Measurements from ENCODE around the gene RIMS4.

RIMS4 gene

GRCh38 chr20:44788706-44789456 lies 21.5 kb downstream of the RIMS4 start:
- TF ChIP-seq CTCF (conservative IDR thresholded peaks at IDR 0.05; ENCODE audit: low read depth, low read length), result no peak
- DNase-seq (ENCODE audit: low read depth), result no peak

DNA sequence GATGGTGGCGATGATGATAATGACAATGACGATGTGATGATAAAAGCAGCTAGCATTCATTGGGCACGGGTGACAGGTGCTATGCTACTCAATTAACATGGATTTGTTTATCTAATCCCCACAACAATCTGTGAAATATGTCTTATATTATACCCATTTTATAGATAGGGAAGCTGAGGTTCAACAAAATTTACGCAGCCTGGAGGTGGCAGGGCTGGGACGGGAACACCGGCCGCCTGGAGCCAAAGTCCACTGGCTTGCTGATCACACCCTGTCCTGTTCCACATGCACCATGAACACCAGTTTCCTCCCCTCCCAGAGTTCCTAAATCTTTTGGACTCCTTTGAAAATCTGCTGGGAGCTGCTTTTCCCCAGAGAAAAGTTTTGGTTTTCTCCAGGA lies 23.0 kb downstream of the RIMS4 start:
- DNase-seq (ENCODE audit: low read depth), result no peak
- H3K4me3 ChIP-seq (ENCODE audit: low read length), result no peak overlapping the region
- no peak for TF ChIP-seq CTCF (conservative IDR thresholded peaks at IDR 0.05; ENCODE audit: low read depth, low read length)

More at GRCh38 chr20:44788706-44789456, 21.5 kb downstream of the RIMS4 start:
- H3K4me3 ChIP-seq (ENCODE audit: low read length), result no peak overlapping the region

DNA sequence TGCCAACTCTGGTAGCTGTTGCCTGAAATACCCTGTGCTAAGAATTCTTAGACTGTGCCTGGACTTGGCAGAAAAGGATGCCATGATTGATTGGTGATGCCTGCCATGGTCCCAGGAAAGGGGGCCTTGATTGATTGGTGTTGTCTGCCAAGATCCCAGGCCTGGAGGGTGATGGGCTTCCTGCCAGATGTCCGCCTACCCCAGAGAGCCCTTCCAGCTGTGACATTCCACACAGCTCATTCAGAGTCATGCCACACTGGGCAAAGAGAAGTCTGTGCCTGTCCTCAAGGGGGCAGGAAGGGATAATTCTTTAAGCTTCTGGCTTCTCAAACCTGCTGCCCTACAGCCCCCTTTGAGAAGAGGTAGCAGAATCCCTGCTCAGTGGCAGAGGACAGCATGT lies 24.6 kb downstream of the RIMS4 start:
- no peak for TF ChIP-seq CTCF (conservative IDR thresholded peaks at IDR 0.05; ENCODE audit: low read depth, low read length)
- DNase-seq (ENCODE audit: low read depth), result no peak
- H3K4me3 ChIP-seq (ENCODE audit: low read length), result no peak overlapping the region

DNA sequence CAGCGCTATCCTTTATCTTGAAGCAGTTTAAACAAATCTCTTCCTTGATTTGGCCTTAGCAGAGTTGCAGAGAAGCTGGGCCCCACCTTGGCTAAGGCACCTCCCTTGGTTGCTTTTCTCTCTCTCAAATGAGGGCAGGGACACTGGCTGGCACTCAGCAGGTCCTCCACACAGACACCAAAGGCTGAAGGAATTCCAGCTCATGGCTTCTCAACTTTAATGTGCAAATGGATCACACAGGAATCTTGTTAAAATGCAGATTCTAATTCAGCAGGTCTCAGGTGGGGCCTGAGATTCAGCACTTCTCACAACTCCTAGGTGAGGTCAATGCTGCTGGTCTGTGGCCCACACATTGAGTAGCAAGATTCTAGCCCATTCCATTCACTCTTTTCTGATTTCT lies 25.7 kb downstream of the RIMS4 start:
- H3K4me3 ChIP-seq (ENCODE audit: low read length), result no peak overlapping the region
- DNase-seq (ENCODE audit: low read depth), result no peak
- no peak for TF ChIP-seq CTCF (conservative IDR thresholded peaks at IDR 0.05; ENCODE audit: low read depth, low read length)

- DNase-seq (ENCODE audit: low read depth), result no peak
- no peak overlapping the region for H3K4me3 ChIP-seq (ENCODE audit: low read length)
- TF ChIP-seq CTCF (conservative IDR thresholded peaks at IDR 0.05; ENCODE audit: low read depth, low read length), result no peak
Observed at GRCh38 chr20:44781791-44782190, 28.6 kb downstream of the RIMS4 start.

- no peak overlapping the region for H3K4me3 ChIP-seq (ENCODE audit: low read length)
- DNase-seq (ENCODE audit: low read depth), result no peak
- no peak for TF ChIP-seq CTCF (conservative IDR thresholded peaks at IDR 0.05; ENCODE audit: low read depth, low read length)
Observed at GRCh38 chr20:44781118-44781517, 29.2 kb downstream of the RIMS4 start.

DNA sequence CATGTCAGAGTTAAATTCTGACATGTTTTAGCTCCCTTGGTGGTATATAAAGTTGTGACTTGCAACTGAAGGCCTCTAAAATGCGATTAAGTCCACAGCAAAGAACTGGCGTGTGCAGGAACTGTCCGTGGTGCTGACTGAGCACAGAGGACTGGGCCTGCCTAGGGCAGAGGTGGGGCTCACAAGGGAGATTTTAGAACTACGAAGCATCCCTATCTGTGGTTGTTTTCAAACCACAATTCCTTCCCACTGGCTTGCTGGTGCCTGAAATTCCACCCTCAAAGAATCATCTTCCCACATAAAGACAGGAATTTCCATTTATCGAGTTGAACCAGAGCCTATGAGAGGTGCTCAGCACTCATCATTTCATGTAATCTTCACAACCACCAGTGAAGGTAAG lies 30.1 kb downstream of the RIMS4 start:
- DNase-seq (ENCODE audit: low read depth), result no peak
- H3K4me3 ChIP-seq (ENCODE audit: low read length), result no peak overlapping the region
- no peak for TF ChIP-seq CTCF (conservative IDR thresholded peaks at IDR 0.05; ENCODE audit: low read depth, low read length)

Data from retinal pigment epithelial cell (primary cell).